Spleen (tissue), 7 donors: ENCODE results near the gene GALNTL6.

Experiments used
- POLR2A ChIP-seq, 3 donors: fragments of 450-650 bp; IDR thresholded peaks; one replicate each; pipeline ENCODE4 v1.5.1; 2017; ENCODE audit warnings: antibody characterized with exemption in 3 of 3, mild to moderate bottlenecking in 1 of 3
- POLR2AphosphoS5 ChIP-seq, 3 donors: sonication (generic); formaldehyde crosslinking; IDR thresholded peaks; one replicate each; pipeline ENCODE4 v1.5.1; 2017; ENCODE audit warnings: antibody characterized with exemption in 3 of 3
- TF ChIP-seq, protein P1 (sequence below), 11 experiments: fragments of 200-600 bp in 7 of 11; fragments of 450-650 bp in 4 of 11; sonication (generic) in 4 of 11; IDR thresholded peaks in 8 of 11; conservative IDR thresholded peaks in 3 of 11; 1 replicate in 7 of 11; 2 replicates in 4 of 11; pipeline versions ENCODE4 v1.4.0 to v1.8.0; 2016 to 2021; ENCODE audit warnings: antibody characterized with exemption in 11 of 11, inconsistent platforms in 4 of 11, mild to moderate bottlenecking in 1 of 11
- donor health status: DM: no; HTN: no; CAD: no; lungs with moderate emphysema.
- donor health status: DM: no; HTN: no; CAD: no.
- donor health status: DM: no; HTN: no; CAD: no.

DNA sequence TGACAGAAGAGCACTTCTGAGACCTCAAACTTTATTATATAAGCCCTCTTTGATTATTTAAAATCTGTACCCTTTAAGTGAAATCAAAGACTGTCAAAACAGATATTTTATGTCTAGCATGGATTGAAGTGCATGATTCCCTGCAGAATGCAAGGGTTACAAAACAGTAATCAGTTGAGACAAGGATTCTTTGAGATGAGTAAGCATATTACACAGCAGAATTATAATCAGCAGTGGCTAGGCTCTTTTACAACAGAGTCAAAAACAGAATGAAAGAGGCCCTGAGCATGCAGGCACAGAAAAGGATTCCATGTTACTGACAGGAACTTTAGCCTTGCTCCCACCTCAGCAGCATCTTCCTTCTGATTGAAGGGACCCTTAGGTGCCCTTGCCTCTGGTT lies 867.5 kb downstream of the GALNTL6 start:
- TF ChIP-seq POLR2A (IDR thresholded peaks at IDR 0.05) (no peak), POLR2AphosphoS5 (IDR thresholded peaks at IDR 0.05) (no peak)
- TF ChIP-seq, protein P1, sequence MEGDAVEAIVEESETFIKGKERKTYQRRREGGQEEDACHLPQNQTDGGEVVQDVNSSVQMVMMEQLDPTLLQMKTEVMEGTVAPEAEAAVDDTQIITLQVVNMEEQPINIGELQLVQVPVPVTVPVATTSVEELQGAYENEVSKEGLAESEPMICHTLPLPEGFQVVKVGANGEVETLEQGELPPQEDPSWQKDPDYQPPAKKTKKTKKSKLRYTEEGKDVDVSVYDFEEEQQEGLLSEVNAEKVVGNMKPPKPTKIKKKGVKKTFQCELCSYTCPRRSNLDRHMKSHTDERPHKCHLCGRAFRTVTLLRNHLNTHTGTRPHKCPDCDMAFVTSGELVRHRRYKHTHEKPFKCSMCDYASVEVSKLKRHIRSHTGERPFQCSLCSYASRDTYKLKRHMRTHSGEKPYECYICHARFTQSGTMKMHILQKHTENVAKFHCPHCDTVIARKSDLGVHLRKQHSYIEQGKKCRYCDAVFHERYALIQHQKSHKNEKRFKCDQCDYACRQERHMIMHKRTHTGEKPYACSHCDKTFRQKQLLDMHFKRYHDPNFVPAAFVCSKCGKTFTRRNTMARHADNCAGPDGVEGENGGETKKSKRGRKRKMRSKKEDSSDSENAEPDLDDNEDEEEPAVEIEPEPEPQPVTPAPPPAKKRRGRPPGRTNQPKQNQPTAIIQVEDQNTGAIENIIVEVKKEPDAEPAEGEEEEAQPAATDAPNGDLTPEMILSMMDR (IDR thresholded peaks at IDR 0.05 in 8 of 11, conservative IDR thresholded peaks at IDR 0.05 in 3 of 11): no peak
